GM21390 (cell line): ENCODE measurements around the gene MANF.
"Not testable (repeated sequence)": the region's sequence is repeated elsewhere in the genome, so short reads cannot be mapped to it uniquely, and the experiment has no call there.

Experiments
- ATAC-seq: cut with Tn5 transposase; IDR thresholded peaks from one replicate; pipeline ENCODE4 v1.9.1; 2021; ENCODE audit not compliant: unreplicated experiment

MANF gene

GRCh38 chr3:51384726-51385473 is at the start of gene MANF:
Gene MANF, plus strand, starts transcription at chr3:51385291. Its CDS starts 52 bp downstream, at chr3:51385343.
- ATAC-seq: peak; percentile 97

DNA sequence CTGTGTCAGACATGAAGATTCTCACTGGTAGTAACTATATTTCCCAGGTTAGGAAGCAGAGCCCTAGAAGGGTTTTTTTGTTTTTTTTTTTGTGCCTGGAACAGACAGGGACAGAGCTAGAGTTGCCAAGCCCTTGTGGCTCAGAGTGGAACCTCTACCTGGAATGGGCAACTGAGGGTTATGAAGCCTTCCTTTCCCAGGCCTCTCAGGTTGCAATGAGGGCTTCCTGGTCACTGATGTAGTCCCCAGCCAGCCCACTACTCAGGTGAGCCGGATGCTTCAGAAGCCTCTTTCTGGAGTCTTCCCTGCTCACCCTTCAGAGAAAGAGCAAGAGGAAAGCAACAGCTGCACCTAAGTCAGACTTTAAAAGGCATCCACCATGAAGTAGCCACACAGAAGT is 48.8 kb upstream of the MANF start:
- ATAC-seq: no peak

- ATAC-seq: no peak
Measured at GRCh38 chr3:51337666-51338065, 47.4 kb upstream of the MANF start.

GRCh38 chr3:51338632-51339031 is 46.5 kb upstream of the MANF start:
- no peak for ATAC-seq

DNA sequence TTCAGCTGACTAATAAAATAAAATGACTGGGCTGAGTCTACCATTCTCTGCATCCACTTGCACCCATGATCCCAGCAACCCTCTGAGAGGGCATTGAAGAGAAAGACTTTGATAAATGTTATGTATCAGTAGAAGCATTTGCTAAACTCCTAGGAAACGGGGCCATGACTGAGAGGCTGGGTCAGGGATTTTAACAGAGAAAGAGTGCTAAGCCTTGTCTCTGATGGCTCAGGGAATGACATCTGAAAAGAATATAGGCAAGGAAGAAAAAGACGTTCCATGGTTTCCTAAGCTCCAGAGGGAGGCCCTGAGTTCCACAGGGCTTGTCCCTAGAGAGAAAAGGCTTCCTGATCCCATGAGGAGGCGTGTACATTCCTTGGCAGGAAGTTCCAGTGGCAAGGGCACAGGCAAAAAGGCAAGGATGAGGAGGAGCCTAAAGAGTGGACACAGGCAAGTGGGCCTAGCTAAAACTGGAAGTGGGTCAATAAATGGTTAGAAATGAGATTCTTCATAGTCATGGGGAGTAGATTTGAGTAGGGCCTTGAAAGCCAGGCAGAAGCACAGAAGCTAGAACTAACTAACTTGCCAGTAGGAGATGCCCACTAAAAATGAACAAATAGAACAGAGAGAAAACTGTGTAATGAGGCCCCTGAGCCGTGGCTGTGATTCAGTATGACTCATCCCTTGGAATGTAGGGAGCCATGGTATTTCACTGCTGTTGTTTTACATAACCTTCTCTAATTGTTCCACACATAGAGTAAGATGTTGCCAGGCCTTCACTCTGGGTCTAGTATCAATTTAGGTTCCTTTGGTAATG is 44.9 kb upstream of the MANF start:
- no peak for ATAC-seq

DNA sequence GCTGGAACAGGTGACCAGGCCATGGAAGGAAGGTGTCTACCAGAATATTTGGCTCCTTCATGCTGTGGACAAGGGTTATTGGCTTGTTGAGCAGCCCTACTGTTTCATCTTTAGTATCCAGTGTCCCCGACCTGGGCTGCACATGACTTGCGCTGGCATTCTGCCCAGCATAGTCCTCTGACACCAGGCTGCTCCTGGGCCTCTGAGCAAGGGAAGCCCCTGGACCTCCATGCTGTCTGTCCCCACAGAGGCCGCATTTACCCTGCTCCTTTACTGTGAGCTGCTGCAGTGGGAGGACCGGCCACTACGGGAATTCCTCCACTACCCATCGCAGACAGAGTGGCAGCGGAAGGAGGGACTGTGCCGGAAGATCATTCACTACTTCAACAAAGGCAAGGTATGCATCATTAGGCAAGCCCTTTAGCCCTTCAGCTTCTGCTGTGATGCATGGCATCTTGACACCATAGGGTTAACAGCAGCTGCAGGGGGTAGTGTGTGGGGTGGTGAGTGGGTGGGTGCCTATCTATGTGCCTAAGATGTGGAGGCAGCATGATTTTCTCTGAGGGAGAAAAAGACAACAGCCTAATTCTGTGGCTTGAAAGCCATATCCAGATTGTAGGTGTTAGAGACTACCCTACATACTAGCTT is 44.0 kb upstream of the MANF start:
- ATAC-seq: no peak

DNA sequence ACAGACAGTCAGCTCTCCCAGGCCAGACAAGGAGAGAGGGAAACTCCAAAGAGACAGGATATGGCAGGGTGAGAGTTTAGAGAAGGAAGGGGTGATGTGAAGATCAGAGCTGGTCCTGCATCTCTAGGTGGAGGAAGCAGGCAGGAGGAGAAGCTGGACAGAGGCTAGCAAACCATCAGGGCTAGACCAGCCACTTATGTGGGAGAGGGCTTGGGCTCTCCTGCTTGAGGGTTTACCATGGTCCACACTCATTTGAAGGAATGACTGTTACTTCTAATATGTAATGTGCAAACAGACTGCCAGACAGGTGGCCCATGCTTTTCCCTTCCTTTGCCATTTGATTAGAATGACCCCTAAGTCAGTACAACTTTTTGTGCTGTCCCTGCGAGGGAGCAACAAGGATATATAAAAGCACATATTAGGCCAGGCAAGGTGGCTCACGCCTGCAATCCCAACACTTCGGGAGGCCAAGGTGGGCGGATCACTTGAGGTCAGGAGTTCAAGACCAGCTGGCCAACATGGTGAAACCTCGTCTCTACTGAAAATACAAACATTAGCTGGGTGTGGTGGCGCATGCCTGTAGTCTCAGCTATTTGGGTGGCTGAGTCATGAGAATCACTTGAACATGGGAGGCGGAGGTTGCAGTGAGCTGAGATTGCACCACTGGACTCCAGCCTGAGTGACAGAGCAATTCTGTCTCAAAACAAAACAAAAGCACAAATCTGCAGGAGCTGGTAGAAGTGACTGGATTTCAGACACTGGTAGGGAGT is 41.0 kb upstream of the MANF start:
- no peak for ATAC-seq

DNA sequence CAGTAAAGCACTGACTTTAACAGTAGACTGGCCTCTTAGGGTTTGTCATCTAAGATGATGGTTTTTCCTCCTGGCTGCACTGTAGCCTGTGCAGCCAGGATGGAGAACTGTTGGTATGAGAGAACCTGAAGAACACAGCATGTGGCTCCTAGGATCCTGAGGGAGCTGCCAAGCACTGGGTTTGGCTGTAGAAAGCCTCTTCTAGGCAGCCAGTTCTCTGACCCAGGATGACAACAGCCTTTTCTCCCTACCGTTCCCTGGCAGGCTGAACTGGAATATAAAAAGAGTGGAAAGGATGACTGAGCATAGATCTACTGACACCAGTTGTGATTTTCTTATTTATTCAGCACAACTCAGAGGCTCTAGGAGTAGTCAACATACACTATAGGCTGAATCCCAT is 34.3 kb upstream of the MANF start:
- no peak for ATAC-seq

- no peak for ATAC-seq
Measured at GRCh38 chr3:51353131-51353530, 32.0 kb upstream of the MANF start.

DNA sequence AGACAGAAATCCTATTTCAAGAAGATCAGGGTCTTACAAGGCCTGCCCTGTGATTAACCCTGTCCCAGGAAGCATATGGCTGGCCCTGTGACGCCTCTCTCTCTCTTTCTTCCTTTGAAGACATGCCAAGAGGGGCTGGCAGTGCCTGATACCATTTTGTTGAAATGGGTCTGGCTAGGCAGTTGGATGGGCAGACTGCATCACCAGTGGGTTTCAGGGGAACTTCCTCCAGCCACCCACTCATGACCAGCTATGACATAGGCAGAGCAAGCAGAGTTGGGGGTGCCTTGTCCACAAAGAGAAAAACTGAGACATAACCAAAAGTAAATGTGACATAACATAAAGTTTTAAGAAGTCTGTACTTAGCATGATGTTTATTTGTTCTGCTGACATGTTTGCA is 31.4 kb upstream of the MANF start:
- no peak for ATAC-seq

DNA sequence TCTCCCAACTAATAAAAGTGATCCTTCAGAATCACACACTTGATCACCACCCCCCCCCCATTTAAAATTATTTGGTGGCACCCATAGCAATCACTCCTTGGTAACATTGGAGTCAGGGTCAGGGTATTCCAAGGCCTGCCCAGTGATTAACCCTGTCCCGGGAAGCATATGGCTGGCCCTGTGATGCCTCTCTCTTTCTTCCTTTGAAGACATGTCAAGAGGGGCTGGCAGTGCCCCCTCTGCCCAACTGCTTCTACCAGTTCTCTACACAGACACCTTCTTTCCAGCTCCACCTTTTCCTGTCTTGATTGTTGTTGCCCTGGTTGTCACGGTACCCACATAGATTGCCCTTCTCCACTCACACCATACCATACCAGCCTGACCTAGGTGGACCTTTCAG is 30.9 kb upstream of the MANF start:
- ATAC-seq: no peak

DNA sequence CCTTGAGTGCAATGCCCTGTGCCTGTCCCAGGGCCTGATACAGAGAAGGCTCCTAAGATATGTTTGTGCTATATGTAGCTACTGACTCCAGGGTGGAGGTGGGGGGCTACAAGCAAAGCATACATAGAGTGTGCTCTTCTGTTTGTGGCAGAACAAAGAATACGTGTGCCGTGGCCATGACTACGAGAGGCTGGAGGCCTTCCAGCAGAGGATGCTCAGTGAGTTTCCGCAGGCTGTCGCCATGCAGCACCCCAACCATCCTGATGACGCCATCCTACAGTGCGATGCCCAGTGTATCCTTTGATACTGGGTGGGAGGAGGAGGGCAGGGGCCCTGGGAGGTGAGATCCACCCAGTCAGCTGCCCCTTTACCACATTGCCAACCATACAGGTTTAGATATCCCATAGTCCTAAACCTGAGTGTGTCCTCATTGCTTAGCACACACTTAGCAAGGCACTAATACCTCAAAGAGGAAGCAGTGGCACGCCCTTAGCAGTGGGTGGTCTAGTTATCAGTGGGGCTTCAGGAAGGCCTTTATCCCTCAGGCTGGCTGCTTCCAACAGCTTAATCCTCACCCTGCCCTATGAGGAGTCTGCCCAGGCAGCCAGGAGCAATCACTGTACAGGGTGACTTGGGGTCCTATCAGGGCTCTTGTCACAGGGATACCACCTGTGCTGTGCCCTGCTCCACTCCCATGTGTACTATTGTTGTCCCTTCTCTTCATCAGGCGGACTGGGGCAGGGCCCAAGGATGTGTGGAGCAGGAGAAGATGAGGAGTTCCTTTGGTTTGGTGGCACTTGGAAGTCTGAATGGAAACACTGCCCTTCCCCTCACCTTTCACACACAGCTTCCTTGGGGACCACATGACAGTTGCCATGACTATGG is 30.1 kb upstream of the MANF start:
- ATAC-seq: no peak

- ATAC-seq: no peak
Measured at GRCh38 chr3:51355891-51356578, 29.1 kb upstream of the MANF start.

DNA sequence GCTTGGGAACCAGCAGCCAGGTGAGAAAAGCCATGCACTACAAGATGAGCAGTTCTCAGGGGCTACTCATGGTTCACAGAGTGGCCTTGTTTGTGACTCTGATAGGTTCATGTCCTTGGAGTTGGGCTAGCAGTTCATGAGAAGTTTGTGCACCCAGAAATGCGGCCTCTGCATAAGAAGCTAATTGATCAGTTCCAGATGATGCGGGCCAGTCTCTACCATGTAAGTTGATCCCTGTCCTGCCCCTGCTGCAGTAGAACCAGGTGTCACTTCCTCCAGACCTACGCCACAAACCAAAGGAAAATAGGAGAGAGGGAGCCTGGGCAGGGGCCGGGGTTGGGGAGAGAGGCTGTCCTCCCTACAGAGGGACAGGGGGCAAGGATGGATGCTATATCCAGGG is 27.2 kb upstream of the MANF start:
- no peak for ATAC-seq

DNA sequence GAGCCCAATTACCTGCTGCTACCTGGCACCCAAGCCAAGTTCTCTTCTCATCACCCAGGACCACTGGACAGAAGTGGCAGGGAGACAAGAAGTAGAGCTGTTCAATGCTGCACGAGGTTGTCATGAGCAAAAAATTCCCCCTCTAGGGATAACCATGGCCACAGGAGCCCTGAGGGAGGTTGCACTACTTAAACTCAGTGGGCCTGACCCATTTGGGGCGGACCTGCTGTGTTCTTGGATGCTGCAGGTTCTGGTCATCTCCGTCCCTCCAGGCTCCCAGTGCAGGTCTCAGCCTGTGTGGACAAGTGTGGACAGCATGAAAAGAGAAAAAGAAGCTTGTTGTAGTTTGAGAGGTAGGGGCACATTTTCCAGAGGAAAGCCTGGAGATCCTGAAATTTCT is 26.1 kb upstream of the MANF start:
- ATAC-seq: no peak

GRCh38 chr3:51360806-51361205 is 24.3 kb upstream of the MANF start:
- no peak for ATAC-seq

- ATAC-seq: no peak
Measured at GRCh38 chr3:51361746-51362145, 23.3 kb upstream of the MANF start.

GRCh38 chr3:51362476-51362875 is 22.6 kb upstream of the MANF start:
- ATAC-seq: no peak

- ATAC-seq: not testable (repeated sequence)
Measured at GRCh38 chr3:51368276-51368675, 16.8 kb upstream of the MANF start.
